IPS-20b (cell line): Measurements from ENCODE around the gene RNF13.
"Not testable (repeated sequence)": the region's sequence is repeated elsewhere in the genome, so short reads cannot be mapped to it uniquely, and the experiment has no call there.

Experiments used
- H3K27ac ChIP-seq: one replicate; pipeline ENCODE4 v1.5.1; 2013; ENCODE audit warnings: low read length
- H3K27me3 ChIP-seq: 2 replicates; pipeline ENCODE4 v1.6.1; 2013; ENCODE audit warnings: mild to moderate bottlenecking, low read length, inconsistent platforms; ENCODE audit not compliant: insufficient read depth
- H3K36me3 ChIP-seq: 2 replicates; pipeline ENCODE4 v1.6.1; 2013; ENCODE audit warnings: low read depth, mild to moderate bottlenecking, inconsistent platforms, low read length, moderate library complexity; ENCODE audit not compliant: insufficient read depth
- H3K4me1 ChIP-seq: 2 replicates; pipeline ENCODE4 v1.6.1; 2013; ENCODE audit warnings: mild to moderate bottlenecking, control low read depth, inconsistent platforms, low read length, moderate library complexity; ENCODE audit not compliant: insufficient read depth
- H3K4me3 ChIP-seq: 2 replicates; pipeline ENCODE4 v1.5.1; 2013; ENCODE audit warnings: mild to moderate bottlenecking, low read length, inconsistent platforms
- H3K9ac ChIP-seq: 2 replicates; pipeline ENCODE4 v1.6.1; 2013; ENCODE audit warnings: low read depth, mild to moderate bottlenecking, inconsistent platforms, low read length, moderate library complexity
- H3K9me3 ChIP-seq: 2 replicates; pipeline ENCODE4 v1.6.1; 2013; ENCODE audit warnings: mild to moderate bottlenecking, low read depth, low read length, inconsistent platforms; ENCODE audit not compliant: insufficient read depth

RNF13 gene

DNA sequence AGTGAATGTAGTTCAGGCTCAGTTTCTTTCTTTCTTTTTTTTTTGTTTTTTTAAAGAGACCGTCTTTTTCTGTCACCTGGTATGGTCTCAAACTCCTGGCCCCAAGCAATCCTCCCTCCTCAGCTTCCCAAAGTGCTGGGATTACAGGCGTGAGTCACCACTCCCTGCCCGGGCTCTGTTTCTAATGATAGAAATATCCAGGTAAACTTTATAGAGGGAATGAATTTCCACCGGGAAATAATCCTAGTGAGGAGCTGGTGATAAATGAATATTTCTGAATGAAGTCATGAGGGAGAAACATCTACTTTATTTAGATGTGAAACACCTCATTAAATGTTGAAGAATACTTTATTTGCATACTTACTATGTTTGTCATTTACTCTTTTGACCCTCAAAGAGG is 7.2 kb downstream of the RNF13 start:
- Histone ChIP-seq H3K9me3 (peaks cover 6% of the 10 kb centered on the region; the same call in 1 of the 2 replicates), H3K27me3 (no peaks in the 10 kb centered on the region), H3K27ac (no peak overlapping the region), H3K36me3 (no peaks in the 10 kb centered on the region), H3K4me1 (peaks cover 6% of the 10 kb centered on the region), H3K9ac (no peak overlapping the region), H3K4me3 (no peak overlapping the region)

DNA sequence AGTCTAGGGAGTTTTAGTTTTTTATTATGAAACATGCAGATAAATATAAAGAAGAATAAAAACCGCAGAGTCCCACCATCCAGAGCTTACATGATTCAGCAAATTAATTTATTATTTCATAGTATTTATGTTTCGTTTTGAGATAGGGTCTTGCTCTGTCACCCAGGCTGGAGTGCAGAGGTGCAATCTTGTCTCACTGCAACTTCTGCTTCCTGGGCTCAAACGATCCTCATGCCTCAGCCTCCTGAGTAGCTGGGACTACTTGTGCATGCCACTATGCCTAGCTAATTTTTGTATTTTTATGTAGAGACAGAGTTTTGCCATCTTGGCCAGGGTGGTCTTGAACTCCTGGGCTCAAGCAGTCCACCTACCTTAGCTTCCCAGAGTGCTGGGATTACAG is 13.6 kb downstream of the RNF13 start:
- Histone ChIP-seq H3K27ac (no peak overlapping the region), H3K27me3 (no peaks in the 10 kb centered on the region), H3K4me3 (no peak overlapping the region; the same call in 1 of the 2 replicates), H3K4me1 (peaks cover 10% of the 10 kb centered on the region; the same call in 1 of the 2 replicates), H3K9ac (no peak overlapping the region), H3K9me3 (peaks cover 16% of the 10 kb centered on the region), H3K36me3 (0 out of 2 replicates have a peak, but pooled peaks cover 3% of the 10 kb centered on the region)

DNA sequence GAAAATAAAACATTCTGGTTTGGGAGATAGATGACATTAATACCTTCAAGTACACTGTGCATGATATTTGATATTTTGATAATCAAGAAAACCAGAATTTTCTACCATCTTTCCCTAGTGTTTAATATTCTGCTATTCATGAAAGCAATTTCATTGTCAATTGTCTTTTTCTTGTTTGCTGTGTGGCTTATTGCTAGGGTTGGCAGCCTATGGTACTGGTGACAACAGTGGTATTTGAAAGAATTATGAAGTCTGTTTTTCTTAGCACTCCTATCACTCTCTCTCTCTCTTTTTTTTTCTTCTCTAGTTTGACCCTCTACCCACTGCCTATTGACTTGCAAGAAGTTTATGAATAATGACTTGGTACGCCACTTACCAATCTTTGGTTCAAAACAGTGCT is 15.4 kb downstream of the RNF13 start:
- Histone ChIP-seq H3K27me3 (no peaks in the 10 kb centered on the region), H3K9ac (no peak overlapping the region), H3K4me3 (no peak overlapping the region), H3K27ac (no peak overlapping the region), H3K4me1 (peaks cover 10% of the 10 kb centered on the region; the same call in 1 of the 2 replicates), H3K36me3 (peaks cover 11% of the 10 kb centered on the region; the same call in 1 of the 2 replicates), H3K9me3 (peaks cover 28% of the 10 kb centered on the region)

DNA sequence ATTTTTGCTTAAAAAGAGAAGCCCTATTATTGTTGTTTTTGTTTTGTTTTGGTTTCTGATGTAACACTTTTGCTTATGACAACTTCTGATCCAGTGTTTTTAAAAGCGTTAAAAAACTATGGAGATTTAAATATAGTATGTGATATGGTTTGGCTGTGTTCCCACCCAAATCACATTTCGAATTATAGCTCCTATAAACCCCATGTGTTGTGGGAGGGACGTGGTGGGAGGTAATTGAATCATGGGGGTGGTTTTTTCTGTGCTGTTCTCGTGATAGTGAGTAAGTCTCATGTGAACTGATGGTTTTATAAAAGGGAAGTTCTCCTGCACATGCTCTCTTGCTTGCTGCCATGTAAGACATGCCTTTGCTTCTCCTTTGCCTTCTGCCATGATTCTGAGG is 16.6 kb downstream of the RNF13 start:
- H3K27me3 ChIP-seq, H3K27ac ChIP-seq, H3K9ac ChIP-seq, H3K4me3 ChIP-seq: not testable (repeated sequence)
- Histone ChIP-seq H3K36me3 (peaks cover 11% of the 10 kb centered on the region; the same call in 1 of the 2 replicates), H3K4me1 (peaks cover 10% of the 10 kb centered on the region; the same call in 1 of the 2 replicates), H3K9me3 (peaks cover 40% of the 10 kb centered on the region)

DNA sequence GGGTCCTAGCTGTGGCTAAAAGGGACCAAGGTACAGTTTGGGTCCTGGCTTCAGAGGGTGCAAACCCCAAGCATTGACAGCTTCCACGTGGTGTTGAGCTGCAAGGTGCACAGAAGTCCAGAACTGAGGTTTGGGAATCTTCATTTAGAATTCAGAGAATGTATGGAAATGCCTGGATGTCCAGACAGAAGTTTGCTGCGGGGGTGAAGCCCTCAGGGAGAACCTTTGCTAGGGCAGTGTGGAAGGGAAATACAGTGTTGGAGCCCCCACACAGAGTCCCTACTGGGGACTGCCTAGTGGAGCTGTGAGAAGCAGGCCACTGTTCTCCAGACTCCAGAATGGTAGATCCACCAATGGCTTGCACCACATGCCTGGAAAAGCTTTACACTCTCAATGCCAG is 17.9 kb downstream of the RNF13 start:
- H3K4me3 ChIP-seq = no peak overlapping the region
- no peaks in the 10 kb centered on the region for H3K27me3 ChIP-seq
- no peak overlapping the region for H3K9ac ChIP-seq
- H3K9me3 ChIP-seq = peaks cover 50% of the 10 kb centered on the region
- peaks cover 11% of the 10 kb centered on the region; the same call in 1 of the 2 replicates for H3K36me3 ChIP-seq
- H3K27ac ChIP-seq = no peak overlapping the region
- H3K4me1 ChIP-seq = peaks cover 8% of the 10 kb centered on the region; the same call in 1 of the 2 replicates

DNA sequence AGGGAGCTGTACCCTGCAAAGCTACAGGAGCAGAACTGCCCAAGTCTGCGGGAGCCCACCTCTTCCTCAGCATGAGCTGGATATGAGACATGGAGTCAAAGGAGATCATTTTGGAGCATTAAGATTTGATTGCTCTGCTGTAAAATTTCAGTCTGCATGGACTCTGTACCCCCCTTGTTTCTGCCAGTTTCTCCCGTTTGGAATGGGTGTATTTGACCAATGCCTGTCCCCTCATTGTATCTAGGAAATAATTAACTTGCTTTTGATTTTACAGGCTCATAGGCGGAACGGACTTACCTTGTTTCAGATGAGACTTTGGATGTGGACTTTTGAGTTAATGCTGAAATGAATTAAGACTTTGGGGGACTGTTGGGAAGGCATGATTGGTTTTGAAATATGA is 18.3 kb downstream of the RNF13 start:
- no peak overlapping the region for H3K4me3 ChIP-seq
- H3K36me3 ChIP-seq = peaks cover 11% of the 10 kb centered on the region; the same call in 1 of the 2 replicates
- H3K9me3 ChIP-seq = peaks cover 53% of the 10 kb centered on the region
- peaks cover 4% of the 10 kb centered on the region; the same call in 1 of the 2 replicates for H3K4me1 ChIP-seq
- H3K27me3 ChIP-seq = no peaks in the 10 kb centered on the region
- no peak overlapping the region for H3K27ac ChIP-seq
- H3K9ac ChIP-seq = no peak overlapping the region

DNA sequence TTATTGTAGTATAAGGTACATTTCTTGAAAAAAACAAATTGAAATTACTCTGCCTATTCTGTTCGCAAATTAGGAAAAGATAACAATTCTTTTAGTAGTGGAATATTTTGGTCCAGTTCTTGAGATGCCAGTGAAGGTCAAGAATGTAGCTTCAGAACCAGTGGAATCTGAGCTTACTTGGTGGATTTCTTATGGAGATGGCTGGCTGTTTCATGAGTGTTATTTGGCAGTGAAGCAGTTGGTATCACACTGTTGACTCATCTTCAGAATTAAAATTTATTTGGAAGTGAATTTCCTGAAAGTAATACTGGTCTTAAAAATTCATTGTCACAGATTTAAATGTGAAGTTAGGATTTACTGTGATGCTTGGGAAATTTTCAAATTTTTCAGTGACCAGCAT is 19.1 kb downstream of the RNF13 start:
- Histone ChIP-seq H3K9ac (no peak overlapping the region), H3K27ac (no peak overlapping the region), H3K27me3 (no peaks in the 10 kb centered on the region), H3K9me3 (peaks cover 60% of the 10 kb centered on the region), H3K4me1 (no peaks in the 10 kb centered on the region), H3K4me3 (no peak overlapping the region), H3K36me3 (peaks cover 11% of the 10 kb centered on the region; the same call in 1 of the 2 replicates)

DNA sequence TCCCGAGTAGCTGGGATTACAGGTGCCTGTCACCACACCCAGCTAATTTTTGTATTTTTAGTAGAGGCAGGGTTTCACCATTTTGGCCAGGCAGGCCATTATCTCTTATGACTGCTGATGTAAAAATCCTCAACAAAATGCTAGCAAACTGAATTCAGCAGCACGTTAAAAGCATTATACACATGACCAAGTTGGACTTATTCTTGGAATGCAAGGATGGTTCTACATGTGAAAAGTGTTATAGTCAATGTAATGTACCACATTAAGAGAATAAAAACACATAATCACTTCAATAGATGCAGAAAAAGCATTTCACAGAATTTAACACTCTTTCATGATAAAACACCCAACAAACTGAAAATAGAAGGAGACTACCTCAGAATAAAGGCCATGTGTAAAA is 20.2 kb downstream of the RNF13 start:
- peaks cover 11% of the 10 kb centered on the region; the same call in 1 of the 2 replicates for H3K36me3 ChIP-seq
- peaks cover 72% of the 10 kb centered on the region for H3K9me3 ChIP-seq

DNA sequence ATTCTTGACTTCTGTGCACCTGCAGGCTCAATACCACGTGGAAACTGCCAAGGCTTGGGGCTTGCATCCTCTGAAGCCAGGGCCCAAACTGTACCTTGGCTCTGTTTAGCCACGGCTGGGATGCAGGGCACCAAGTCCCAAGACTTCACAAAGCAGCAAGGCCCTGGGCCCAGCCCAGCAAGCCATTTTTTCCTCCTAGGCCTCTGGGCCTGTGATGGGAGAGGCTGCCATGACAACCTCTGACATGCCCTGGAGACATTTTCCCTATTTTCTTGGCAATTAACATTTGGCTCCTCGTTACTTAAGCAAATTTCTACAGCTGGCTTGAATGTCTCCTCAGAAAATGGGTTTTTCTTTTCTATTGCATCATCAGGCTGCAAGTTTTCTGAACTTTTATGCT is 25.5 kb downstream of the RNF13 start:
- H3K4me3 ChIP-seq, H3K36me3 ChIP-seq, H3K9ac ChIP-seq, H3K27me3 ChIP-seq, H3K27ac ChIP-seq, H3K4me1 ChIP-seq: not testable (repeated sequence)
- peaks cover 46% of the 10 kb centered on the region for H3K9me3 ChIP-seq

More for the DNA sequence above, 20.2 kb downstream of the RNF13 start:
- no peaks in the 10 kb centered on the region for H3K4me1 ChIP-seq
- H3K4me3 ChIP-seq = no peak overlapping the region
- no peaks in the 10 kb centered on the region for H3K27me3 ChIP-seq
- no peak overlapping the region for H3K9ac ChIP-seq
- no peak overlapping the region for H3K27ac ChIP-seq

DNA sequence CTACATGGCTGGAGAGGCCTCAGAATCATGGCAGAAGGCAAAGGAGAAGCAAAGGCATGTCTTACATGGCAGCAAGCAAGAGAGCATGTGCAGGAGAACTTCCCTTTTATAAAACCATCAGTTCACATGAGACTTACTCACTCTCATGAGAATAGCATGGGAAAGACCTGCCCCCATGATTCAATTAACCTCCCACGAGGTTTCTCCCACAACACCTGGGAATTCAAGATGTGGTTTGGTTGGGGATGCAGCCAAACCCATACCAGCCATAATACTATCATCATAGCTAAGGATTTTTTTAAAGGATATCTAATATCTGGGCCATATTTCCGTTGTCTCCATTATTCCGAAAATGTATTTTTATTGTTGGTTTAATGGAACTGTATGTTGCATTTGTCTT is 26.5 kb downstream of the RNF13 start:
- H3K27me3 ChIP-seq, H3K4me1 ChIP-seq, H3K4me3 ChIP-seq, H3K36me3 ChIP-seq, H3K9ac ChIP-seq, H3K27ac ChIP-seq: not testable (repeated sequence)
- peaks cover 36% of the 10 kb centered on the region for H3K9me3 ChIP-seq

DNA sequence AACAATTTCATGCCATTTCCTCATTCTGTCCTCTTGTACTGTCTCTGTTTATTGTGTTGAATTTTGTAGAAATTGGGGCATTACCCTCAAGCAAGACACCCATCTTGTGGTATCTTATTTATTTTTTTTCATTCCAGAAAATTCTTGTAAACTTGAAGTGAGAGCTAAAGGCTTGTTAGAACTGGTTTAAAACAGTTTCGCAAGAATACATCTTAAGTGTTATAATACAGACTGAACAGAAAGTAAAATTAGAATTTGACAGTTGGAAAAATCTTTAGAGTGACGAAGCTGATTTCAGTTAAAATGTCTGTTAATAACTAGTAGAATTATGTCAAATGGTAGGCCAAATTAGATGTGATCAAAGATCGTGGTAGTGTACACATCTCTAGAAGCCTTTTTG is 26.9 kb downstream of the RNF13 start:
- no peaks in the 10 kb centered on the region for H3K27me3 ChIP-seq
- H3K9me3 ChIP-seq = peaks cover 32% of the 10 kb centered on the region
- no peak overlapping the region for H3K27ac ChIP-seq
- H3K36me3 ChIP-seq = no peaks in the 10 kb centered on the region
- H3K9ac ChIP-seq = no peak overlapping the region
- H3K4me3 ChIP-seq = no peak overlapping the region
- H3K4me1 ChIP-seq = no peaks in the 10 kb centered on the region

DNA sequence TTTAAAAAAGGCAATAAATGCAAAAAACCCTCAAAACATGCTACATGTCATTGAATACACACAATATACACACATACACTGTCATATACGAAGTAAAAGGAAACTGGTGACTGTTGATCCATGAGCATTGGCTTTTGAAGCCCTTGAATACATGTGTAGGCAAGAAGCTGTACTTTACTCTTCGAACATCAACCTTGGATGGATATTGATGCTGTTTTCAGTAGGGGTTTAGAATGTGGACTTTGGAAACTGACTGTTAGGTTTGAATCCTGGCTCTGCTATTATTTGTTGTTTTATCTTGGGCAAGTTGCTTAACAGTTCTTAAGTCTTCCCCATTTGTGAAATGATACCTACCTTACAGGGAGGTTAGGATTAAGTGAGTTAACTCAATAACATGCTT is 30.5 kb downstream of the RNF13 start:
- no peaks in the 10 kb centered on the region for H3K4me1 ChIP-seq
- H3K9me3 ChIP-seq = peaks cover under 1% of the 10 kb centered on the region; the same call in 1 of the 2 replicates
- no peak overlapping the region for H3K4me3 ChIP-seq
- peaks cover 6% of the 10 kb centered on the region; the same call in 1 of the 2 replicates for H3K36me3 ChIP-seq
- no peaks in the 10 kb centered on the region for H3K27me3 ChIP-seq
- no peak overlapping the region for H3K27ac ChIP-seq
- H3K9ac ChIP-seq = no peak overlapping the region
